ENCODE results near the gene NKAIN2.

DNA sequence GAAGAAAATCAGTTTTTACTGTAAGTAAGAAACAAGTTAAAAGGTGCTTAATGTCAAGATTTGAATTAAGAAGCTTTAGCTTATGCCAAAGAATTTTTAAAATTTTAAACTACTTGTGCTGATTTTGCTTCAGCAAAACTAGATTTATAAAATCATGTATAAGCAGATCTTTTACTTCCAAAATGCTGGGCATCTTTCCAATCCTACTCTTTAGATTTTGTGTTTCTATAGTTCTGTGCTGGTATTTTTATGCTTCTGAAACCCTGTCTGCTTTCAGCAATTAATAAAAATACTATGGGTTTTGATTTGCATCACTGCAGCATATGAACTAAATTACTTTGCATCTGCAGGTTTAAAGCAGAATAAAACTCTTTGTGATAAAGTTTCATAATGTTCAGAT is 920.0 kb downstream of the NKAIN2 start:
- TF ChIP-seq CTCF (conservative IDR thresholded peaks at IDR 0.05 in 1 of 2, IDR thresholded peaks at IDR 0.05 in 1 of 2; ENCODE audit: extremely low read depth in 1 of 2, insufficient read depth in 1 of 2, low read depth in 1 of 2, low read length in 2 of 2) (no peak), EZH2 (IDR thresholded peaks at IDR 0.05; ENCODE audit: borderline replicate concordance, low read length) (no peak)

All from mammary epithelial cell (primary cell).